HG02938 (cell line): ENCODE measurements around the gene EFHD1.

Source experiments
- ATAC-seq: cut with Tn5 transposase; IDR thresholded peaks from one replicate; pipeline ENCODE4 v1.9.1; 2021; ENCODE audit warnings: mild to moderate bottlenecking, moderate library complexity; ENCODE audit not compliant: unreplicated experiment

The EFHD1 gene, protein sequence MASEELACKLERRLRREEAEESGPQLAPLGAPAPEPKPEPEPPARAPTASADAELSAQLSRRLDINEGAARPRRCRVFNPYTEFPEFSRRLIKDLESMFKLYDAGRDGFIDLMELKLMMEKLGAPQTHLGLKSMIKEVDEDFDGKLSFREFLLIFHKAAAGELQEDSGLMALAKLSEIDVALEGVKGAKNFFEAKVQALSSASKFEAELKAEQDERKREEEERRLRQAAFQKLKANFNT

DNA sequence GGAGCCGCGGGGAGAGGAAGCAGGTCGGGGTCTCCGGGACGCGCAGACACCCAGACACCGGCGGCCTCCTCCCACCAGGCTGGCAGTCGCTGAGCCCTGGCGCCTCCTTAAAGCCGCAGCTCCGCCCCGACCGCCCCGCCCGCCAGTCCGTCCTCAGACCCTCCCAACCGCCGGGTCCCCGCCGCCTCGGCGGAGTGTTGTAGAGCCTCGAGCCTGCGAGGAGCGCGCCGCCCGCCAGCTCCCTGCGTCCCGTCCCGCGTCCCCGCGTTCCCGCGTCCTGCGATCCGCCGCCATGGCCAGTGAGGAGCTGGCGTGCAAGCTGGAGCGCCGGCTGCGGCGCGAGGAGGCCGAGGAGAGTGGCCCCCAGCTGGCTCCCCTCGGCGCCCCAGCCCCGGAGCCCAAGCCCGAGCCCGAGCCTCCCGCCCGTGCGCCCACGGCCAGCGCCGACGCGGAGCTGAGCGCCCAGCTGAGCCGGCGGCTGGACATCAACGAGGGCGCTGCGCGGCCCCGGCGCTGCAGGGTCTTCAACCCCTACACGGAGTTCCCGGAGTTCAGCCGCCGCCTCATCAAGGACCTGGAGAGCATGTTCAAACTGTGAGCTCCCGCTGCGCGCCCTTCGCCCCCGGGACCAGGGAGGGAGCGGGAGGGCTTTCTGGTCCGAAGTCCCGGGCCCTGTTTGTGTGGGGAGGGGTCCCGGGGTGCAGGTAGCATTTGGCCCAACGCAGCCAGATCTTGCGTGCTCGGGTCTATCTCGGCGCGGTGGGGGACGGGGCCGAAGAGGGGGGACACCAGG, at the start of gene EFHD1:
TSS of gene EFHD1 (plus strand) at position 192 of the 793 bp plus-strand sequence. CDS start at position 293, 101 bp downstream.
- no peak for ATAC-seq

GRCh38 chr2:232584238-232584637, 49.2 kb upstream of the EFHD1 start:
- ATAC-seq = no peak

DNA sequence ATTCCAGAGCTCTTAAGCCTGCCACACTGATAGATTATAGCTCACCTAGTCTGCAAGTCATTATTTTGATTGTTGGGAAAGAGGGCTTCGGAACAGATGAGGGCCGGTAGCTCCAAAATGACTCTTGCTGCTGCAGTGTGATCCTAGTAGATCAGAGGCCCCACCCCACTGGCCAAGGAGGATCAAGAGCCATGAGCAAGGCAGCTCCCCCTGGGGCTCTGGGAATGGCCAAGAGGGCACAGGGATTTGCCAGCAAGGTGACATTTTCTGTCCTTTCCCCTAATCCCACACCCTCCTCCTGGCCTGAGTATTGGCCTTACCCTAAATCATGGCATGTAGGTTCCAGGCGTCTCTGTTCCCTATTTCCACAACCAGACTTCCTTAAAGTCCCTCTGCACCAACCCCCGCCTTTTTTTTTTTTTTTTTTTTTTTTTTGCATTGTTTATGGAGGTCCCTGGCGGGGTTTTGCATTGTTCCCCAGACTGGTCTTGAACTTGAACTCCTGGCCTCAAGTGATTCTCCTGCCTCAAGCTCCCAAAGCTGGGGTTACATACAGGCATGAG, 46.4 kb upstream of the EFHD1 start:
- no peak for ATAC-seq

GRCh38 chr2:232587512-232587911, 45.9 kb upstream of the EFHD1 start:
- ATAC-seq = no peak

DNA sequence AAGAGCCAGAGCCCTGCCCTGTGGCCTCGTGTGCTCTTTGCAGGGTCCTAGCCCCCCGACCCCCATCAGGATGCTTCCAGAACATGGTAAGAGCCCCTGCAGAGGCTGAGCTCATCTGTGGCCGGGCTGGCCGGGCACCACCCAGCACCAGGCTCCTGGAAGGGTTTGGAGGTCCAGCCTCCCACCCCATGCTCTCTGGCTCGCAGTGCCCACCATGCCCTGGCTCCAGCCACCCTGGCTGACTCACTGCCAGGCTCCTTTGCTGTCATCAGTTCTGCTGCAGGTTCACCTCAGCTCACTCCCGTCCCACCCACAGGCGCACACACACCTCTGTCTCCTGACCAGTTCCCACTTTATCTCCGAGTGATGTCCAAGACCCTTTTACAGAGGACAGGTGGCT, 45.4 kb upstream of the EFHD1 start:
- no peak for ATAC-seq

- ATAC-seq = no peak
Observed at GRCh38 chr2:232588680-232589585, 44.5 kb upstream of the EFHD1 start.

DNA sequence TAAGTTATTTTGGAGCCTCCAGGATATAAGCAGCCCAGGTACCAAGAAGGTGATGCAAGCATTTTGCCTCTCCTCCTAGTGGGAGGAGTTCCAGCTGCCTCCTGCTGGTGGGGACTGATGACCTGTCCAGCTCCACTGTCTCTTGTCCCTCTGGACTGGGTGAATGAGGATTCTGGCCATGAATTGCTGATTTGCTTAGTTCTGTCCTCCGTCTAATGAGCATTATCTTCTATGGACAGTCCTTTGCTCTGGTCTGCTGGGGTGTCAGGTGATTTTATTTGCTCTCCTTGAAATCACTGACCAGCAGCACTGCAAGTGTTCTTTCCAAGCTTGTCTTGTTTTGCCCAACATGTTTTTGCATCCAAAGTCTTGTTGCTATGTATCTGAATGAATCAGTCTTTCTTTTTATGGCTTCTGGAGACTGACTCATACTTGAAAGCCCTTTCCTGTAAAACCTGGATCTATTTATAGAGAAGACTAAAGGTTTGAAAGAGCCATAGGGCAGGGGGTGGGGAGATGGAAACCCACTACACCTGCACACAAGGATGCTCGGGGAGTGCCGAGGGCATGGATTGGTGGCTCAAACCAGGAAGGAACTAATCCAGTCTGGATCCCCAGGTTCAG, 40.5 kb upstream of the EFHD1 start:
- no peak for ATAC-seq

DNA sequence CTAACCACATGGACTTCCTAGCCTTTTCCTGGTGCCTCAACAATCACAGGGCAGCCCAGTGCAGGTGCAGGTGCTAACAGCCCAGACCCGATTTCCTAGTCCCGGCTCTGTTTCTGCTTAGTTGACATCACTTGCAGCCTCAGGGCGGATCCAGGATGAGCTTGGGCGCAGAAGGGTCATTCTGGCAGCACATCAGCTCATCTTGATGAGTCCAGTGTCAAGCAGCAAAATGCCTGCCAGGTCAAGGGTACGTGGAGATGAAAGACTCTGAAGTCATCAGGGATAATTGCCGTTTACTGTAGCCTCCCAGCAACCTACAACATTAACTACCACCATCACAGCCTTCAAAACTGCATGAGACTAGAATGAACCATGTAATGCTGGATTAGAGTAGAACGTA, 39.4 kb upstream of the EFHD1 start:
- no peak for ATAC-seq

DNA sequence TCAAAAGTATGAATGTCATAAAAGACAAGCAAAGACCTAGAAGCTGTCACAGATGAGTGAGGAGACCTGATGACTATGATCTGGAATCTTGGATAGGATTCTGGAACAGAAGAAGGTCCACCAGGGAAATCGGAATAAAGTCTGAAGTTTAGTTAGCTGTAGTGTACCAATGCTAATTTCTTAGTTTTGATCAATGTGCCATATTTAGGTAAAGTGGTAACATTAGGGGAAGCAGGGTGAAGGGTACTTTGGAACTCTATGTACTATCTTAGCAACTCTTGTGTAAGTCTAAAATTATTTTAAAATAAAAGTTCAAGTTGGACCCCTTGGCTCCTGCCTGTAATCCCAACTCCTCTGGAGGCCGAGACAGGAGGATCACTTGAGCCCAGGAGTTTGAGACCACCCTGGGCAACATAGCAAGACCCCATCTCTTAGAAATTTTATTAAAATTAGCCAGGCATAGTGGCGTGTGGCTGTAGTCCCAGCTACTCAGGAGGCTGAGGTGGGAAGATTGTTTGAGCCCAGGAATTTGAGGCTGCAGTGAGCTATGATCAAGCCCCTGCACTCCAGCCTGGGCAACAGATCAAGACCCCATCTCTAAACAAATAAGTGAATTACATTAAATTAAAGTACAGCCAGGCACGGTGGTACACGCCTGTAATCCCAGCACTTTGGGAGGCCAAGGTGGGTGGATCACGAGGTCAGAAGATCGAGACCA, 35.9 kb upstream of the EFHD1 start:
- no peak for ATAC-seq

- ATAC-seq = no peak
Observed at GRCh38 chr2:232598293-232598692, 35.1 kb upstream of the EFHD1 start.

GRCh38 chr2:232600053-232600773, 33.2 kb upstream of the EFHD1 start:
- no peak for ATAC-seq

- no peak for ATAC-seq
Observed at GRCh38 chr2:232603283-232603682, 30.1 kb upstream of the EFHD1 start.

GRCh38 chr2:232604535-232604934, 28.9 kb upstream of the EFHD1 start:
- no peak for ATAC-seq

- ATAC-seq = no peak
Observed at GRCh38 chr2:232607011-232607410, 26.4 kb upstream of the EFHD1 start.

DNA sequence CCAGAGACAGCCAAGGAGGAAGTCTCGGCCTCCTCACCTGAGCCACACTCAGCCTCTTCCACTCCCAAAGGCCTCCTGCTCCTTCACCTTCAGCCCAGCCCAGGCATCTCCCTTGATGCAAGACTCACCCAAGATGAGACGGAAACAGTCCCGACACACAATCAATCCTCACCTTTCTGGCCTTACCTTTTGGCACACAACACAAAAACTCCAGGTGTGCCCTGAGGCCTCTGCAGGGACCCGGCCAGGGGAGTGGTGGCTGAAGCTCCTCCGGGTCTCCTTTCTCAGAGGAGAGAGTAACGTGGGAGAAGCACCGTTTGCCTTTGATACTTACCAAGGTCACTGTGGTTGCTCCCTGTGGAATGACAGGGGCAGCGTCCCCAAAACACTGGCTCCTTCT, 23.8 kb upstream of the EFHD1 start:
- no peak for ATAC-seq

DNA sequence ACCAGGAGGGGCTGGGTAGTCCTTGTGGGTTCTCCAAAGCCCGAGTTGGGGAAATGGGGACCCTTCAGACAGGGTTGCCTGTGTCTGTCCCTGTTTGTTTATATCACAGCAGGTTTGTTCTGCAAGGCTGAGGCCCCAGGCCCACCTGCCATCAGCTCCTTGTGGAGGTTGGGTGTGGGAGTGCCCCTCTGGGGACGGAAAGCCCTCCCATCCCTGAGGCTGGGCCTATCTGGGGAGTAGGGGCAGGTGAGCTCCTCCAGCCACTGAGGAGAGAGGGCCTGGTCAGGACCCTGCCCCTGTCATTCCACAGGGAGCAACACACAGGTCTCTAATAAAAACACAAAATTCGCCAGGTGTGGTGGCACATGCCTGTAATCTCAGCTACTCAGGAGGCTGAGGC, 23.3 kb upstream of the EFHD1 start:
- no peak for ATAC-seq

- no peak for ATAC-seq
Observed at GRCh38 chr2:232611061-232611460, 22.3 kb upstream of the EFHD1 start.

GRCh38 chr2:232611559-232612218, 21.7 kb upstream of the EFHD1 start:
- no peak for ATAC-seq
